ENCODE results near the gene PSMB1.
"Not testable (repeated sequence)": the region's sequence is repeated elsewhere in the genome, so short reads cannot be mapped to it uniquely, and the experiment has no call there.

The PSMB1 gene

GRCh38 chr6:170522565-170523183, 30.4 kb downstream of the PSMB1 start:
- Mint-ChIP-seq H3K27me3 (peaks cover 20% of the 10 kb centered on the region), H3K9me3 (no peaks in the 10 kb centered on the region), H3K4me1 (ENCODE audit: low read depth) (peaks cover 2% of the 10 kb centered on the region), H3K27ac (no peak overlapping the region), H3K36me3 (ENCODE audit: low read depth) (no peaks in the 10 kb centered on the region), H3K4me3 (no peak overlapping the region)
- no peak for DNase-seq

- Mint-ChIP-seq H3K27me3 (peaks cover 34% of the 10 kb centered on the region), H3K9me3 (no peaks in the 10 kb centered on the region), H3K4me3 (no peak overlapping the region), H3K36me3 (ENCODE audit: low read depth) (no peaks in the 10 kb centered on the region), H3K4me1 (ENCODE audit: low read depth) (peaks cover 5% of the 10 kb centered on the region), H3K27ac (no peak overlapping the region)
- DNase-seq: peak; percentile 59
Observed at GRCh38 chr6:170516783-170517616, 36.1 kb downstream of the PSMB1 start.

- H3K27ac Mint-ChIP-seq: no peak overlapping the region
- no peak for DNase-seq
- H3K36me3 Mint-ChIP-seq (ENCODE audit: low read depth): no peaks in the 10 kb centered on the region
- H3K4me1 Mint-ChIP-seq (ENCODE audit: low read depth): peaks cover 3% of the 10 kb centered on the region
- no peaks in the 10 kb centered on the region for H3K9me3 Mint-ChIP-seq
- H3K27me3 Mint-ChIP-seq: peaks cover 47% of the 10 kb centered on the region
- no peak overlapping the region for H3K4me3 Mint-ChIP-seq
Observed at GRCh38 chr6:170514908-170515307, 38.2 kb downstream of the PSMB1 start.

- Mint-ChIP-seq H3K4me1 (ENCODE audit: low read depth) (peaks cover 3% of the 10 kb centered on the region), H3K27ac (no peak overlapping the region), H3K27me3 (peaks cover 38% of the 10 kb centered on the region)
Observed at GRCh38 chr6:170512249-170512648, 40.9 kb downstream of the PSMB1 start.

GRCh38 chr6:170510631-170511030, 42.5 kb downstream of the PSMB1 start:
- Mint-ChIP-seq H3K9me3 (no peaks in the 10 kb centered on the region), H3K4me3 (no peak overlapping the region), H3K27ac (no peak overlapping the region), H3K36me3 (ENCODE audit: low read depth) (no peaks in the 10 kb centered on the region), H3K27me3 (peaks cover 48% of the 10 kb centered on the region), H3K4me1 (ENCODE audit: low read depth) (no peaks in the 10 kb centered on the region)
- no peak for DNase-seq

More at GRCh38 chr6:170512249-170512648, 40.9 kb downstream of the PSMB1 start:
- H3K4me3 Mint-ChIP-seq: no peak overlapping the region
- no peak for DNase-seq
- H3K9me3 Mint-ChIP-seq: no peaks in the 10 kb centered on the region
- no peaks in the 10 kb centered on the region for H3K36me3 Mint-ChIP-seq (ENCODE audit: low read depth)

- no peak overlapping the region for H3K27ac Mint-ChIP-seq
- H3K27me3 Mint-ChIP-seq: peaks cover 56% of the 10 kb centered on the region
- DNase-seq: no peak
- H3K9me3 Mint-ChIP-seq: no peaks in the 10 kb centered on the region
- no peaks in the 10 kb centered on the region for H3K36me3 Mint-ChIP-seq (ENCODE audit: low read depth)
- H3K4me3 Mint-ChIP-seq: no peak overlapping the region
- no peaks in the 10 kb centered on the region for H3K4me1 Mint-ChIP-seq (ENCODE audit: low read depth)
Observed at GRCh38 chr6:170509723-170510018, 43.4 kb downstream of the PSMB1 start.

- not testable (repeated sequence) for DNase-seq; H3K9me3 Mint-ChIP-seq; H3K4me1 Mint-ChIP-seq (ENCODE audit: low read depth); H3K36me3 Mint-ChIP-seq (ENCODE audit: low read depth); H3K27ac Mint-ChIP-seq; H3K4me3 Mint-ChIP-seq
- H3K27me3 Mint-ChIP-seq: peaks cover 61% of the 10 kb centered on the region
Observed at GRCh38 chr6:170508892-170509722, 44.0 kb downstream of the PSMB1 start.

GRCh38 chr6:170508275-170508674, 44.8 kb downstream of the PSMB1 start:
- not testable (repeated sequence) for H3K27ac Mint-ChIP-seq; H3K4me1 Mint-ChIP-seq (ENCODE audit: low read depth); H3K4me3 Mint-ChIP-seq; H3K9me3 Mint-ChIP-seq; H3K36me3 Mint-ChIP-seq (ENCODE audit: low read depth); DNase-seq
- peaks cover 66% of the 10 kb centered on the region for H3K27me3 Mint-ChIP-seq

GRCh38 chr6:170507728-170508127, 45.4 kb downstream of the PSMB1 start:
- H3K4me3 Mint-ChIP-seq; H3K36me3 Mint-ChIP-seq (ENCODE audit: low read depth); H3K4me1 Mint-ChIP-seq (ENCODE audit: low read depth); H3K9me3 Mint-ChIP-seq; H3K27ac Mint-ChIP-seq; DNase-seq: not testable (repeated sequence)
- H3K27me3 Mint-ChIP-seq: peaks cover 68% of the 10 kb centered on the region

GRCh38 chr6:170506446-170506845, 46.7 kb downstream of the PSMB1 start:
- Mint-ChIP-seq H3K9me3 (peaks cover 11% of the 10 kb centered on the region), H3K27ac (no peak overlapping the region), H3K27me3 (peaks cover 68% of the 10 kb centered on the region), H3K4me3 (no peak overlapping the region), H3K36me3 (ENCODE audit: low read depth) (no peaks in the 10 kb centered on the region), H3K4me1 (ENCODE audit: low read depth) (no peaks in the 10 kb centered on the region)
- DNase-seq: no peak

GRCh38 chr6:170505306-170505705, 47.8 kb downstream of the PSMB1 start:
- Mint-ChIP-seq H3K27ac (no peak overlapping the region), H3K4me1 (ENCODE audit: low read depth) (no peaks in the 10 kb centered on the region), H3K4me3 (no peak overlapping the region), H3K9me3 (peaks cover 15% of the 10 kb centered on the region), H3K27me3 (peaks cover 70% of the 10 kb centered on the region), H3K36me3 (ENCODE audit: low read depth) (no peaks in the 10 kb centered on the region)
- DNase-seq: no peak

GRCh38 chr6:170504479-170504878, 48.6 kb downstream of the PSMB1 start:
- peaks cover 71% of the 10 kb centered on the region for H3K27me3 Mint-ChIP-seq
- H3K36me3 Mint-ChIP-seq (ENCODE audit: low read depth): no peaks in the 10 kb centered on the region
- H3K4me3 Mint-ChIP-seq: no peak overlapping the region
- H3K4me1 Mint-ChIP-seq (ENCODE audit: low read depth): no peaks in the 10 kb centered on the region
- no peak for DNase-seq
- peaks cover 15% of the 10 kb centered on the region for H3K9me3 Mint-ChIP-seq
- H3K27ac Mint-ChIP-seq: no peak overlapping the region

- Mint-ChIP-seq H3K4me3 (no peak overlapping the region), H3K36me3 (ENCODE audit: low read depth) (no peaks in the 10 kb centered on the region), H3K27me3 (peaks cover 80% of the 10 kb centered on the region), H3K27ac (no peak overlapping the region), H3K9me3 (peaks cover 15% of the 10 kb centered on the region), H3K4me1 (ENCODE audit: low read depth) (no peaks in the 10 kb centered on the region)
- no peak for DNase-seq
Observed at GRCh38 chr6:170503414-170503761, 49.7 kb downstream of the PSMB1 start.

- peaks cover 83% of the 10 kb centered on the region for H3K27me3 Mint-ChIP-seq
- H3K4me1 Mint-ChIP-seq (ENCODE audit: low read depth); H3K27ac Mint-ChIP-seq; H3K4me3 Mint-ChIP-seq; DNase-seq; H3K36me3 Mint-ChIP-seq (ENCODE audit: low read depth): not testable (repeated sequence)
- peaks cover 15% of the 10 kb centered on the region for H3K9me3 Mint-ChIP-seq
Observed at GRCh38 chr6:170502733-170503413, 50.2 kb downstream of the PSMB1 start.
